ENCODE data around the gene LZTS3.

DNA sequence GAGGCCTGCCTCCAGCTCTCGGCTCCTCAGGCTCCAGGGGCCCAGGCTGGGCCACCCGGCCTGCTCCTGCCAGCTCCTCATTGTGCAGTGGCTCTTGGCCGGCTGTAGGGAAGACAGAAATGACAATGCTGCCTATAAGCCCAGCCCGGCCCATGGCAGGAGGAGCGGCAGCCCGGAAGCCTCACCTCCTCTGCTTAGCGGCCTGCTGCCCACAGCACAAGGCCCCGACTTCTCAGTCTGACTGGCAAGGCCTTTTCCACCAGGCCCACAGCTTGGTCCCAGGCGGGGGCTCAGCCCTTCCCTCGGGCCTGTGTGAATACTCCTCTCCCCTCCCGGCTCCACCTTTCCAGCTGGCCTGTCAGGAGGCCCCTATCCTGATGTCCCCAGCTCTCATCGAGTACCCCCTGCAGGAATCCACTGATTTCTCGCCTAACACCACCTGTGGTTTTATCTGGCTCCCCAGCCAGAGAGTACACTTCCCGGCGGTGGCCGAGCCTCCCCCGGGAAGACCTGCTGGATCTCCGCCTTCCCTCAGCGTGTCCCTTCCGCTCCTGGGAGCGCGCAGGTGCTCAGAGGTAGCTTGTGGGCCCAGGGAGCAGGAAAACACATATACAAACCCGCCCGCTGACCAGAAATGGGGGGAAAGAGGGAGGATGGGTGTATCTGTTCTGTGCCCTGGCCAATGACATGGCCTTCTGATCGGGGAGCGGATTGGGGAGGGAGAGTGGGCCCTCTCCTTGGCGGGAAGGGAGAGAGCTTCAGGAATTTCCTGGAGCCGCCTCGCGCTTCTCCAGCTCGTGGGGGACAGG lies 30.2 kb upstream of the LZTS3 start:
- TF ChIP-seq, protein P1, sequence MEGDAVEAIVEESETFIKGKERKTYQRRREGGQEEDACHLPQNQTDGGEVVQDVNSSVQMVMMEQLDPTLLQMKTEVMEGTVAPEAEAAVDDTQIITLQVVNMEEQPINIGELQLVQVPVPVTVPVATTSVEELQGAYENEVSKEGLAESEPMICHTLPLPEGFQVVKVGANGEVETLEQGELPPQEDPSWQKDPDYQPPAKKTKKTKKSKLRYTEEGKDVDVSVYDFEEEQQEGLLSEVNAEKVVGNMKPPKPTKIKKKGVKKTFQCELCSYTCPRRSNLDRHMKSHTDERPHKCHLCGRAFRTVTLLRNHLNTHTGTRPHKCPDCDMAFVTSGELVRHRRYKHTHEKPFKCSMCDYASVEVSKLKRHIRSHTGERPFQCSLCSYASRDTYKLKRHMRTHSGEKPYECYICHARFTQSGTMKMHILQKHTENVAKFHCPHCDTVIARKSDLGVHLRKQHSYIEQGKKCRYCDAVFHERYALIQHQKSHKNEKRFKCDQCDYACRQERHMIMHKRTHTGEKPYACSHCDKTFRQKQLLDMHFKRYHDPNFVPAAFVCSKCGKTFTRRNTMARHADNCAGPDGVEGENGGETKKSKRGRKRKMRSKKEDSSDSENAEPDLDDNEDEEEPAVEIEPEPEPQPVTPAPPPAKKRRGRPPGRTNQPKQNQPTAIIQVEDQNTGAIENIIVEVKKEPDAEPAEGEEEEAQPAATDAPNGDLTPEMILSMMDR (IDR thresholded peaks at IDR 0.05; ENCODE audit: insufficient read depth, low read length, poor library complexity, severe bottlenecking) = no peak
- TF ChIP-seq EZH2phosphoT487 (conservative IDR thresholded peaks at IDR 0.05; ENCODE audit: low read length) = no peak

All from SU-DHL-6 (cell line).